DMS 273 (cell line): ENCODE data around the gene ADCY9.

Experiments used
- DNase-seq: peaks from one replicate; lab custom pipeline; 2025; ENCODE audit not compliant: unreplicated experiment; lab: John Stamatoyannopoulos, UW

Gene ADCY9

GRCh38 chr16:4008116-4008515 is 108.1 kb downstream of the ADCY9 start:
- DNase-seq = no peak

DNA sequence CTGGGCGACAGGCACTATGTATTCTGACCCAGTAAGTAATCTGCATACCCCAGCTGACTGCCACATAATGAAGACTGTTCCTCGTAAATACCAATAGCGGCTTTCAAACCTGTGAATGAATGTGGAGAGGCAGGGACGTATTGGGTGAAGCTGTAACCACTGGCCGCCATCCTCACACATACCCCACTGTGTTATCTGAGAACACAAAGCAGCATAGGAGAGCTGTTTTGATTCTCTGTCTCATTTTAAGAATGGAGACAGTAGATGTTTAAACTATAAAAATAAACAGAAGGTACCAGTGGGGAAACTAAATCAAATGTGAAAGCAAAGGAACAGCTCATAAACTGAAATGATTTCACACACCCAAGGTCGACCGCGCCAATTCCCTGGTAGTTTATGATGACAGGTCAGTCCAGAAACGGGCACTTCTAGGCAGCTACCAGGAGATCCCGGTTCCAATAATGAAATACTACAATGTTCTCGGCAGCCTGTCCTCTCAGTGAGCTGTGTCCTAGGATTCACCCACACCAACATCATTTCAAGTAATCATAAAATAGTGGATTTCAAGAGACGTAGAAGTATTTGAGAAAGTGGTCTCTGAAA is 109.7 kb downstream of the ADCY9 start:
- DNase-seq = no peak

DNA sequence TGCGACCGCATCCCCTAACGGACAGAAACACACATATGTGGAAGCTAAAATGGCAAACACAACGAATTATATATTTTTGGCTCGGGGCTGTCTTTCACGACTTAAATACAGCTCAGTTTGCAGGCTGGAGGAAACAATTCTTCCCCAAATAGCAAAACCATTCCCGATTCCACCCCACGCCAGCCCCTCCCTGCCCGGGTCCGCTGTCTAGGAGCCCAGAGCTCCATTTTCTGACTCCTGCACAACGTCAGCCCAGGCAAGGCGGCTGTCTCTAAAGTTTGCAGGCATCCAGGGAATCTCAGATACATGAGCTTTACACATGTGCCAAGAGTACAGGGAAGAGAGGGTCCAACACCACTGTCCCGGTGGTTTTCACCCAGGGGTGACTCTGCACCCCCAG is 110.5 kb downstream of the ADCY9 start:
- no peak for DNase-seq

- no peak for DNase-seq
Measured at GRCh38 chr16:4005281-4005680, 111.0 kb downstream of the ADCY9 start.

GRCh38 chr16:4004206-4004605 is 112.0 kb downstream of the ADCY9 start:
- no peak for DNase-seq

DNA sequence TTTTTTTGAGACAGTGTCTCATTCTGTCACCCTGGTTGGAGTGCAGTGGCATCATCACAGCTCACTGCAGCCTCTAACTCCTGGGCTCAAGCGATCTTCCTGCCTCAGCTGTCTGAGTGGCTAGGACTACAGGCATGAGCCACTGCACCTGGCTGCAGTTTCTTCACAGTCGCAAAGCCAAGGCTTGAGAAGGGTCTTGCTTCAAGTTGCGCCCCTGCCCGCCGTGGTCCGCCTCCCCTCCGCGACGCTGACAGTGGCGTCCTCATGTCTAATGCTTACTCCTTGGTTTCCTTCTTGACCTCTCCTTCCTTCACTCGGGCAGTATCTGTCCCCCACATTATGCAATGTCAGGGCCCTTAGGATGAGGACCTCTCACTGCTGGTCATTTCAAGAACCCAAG is 112.7 kb downstream of the ADCY9 start:
- no peak for DNase-seq

- DNase-seq = no peak
Measured at GRCh38 chr16:4003166-4003565, 113.1 kb downstream of the ADCY9 start.

DNA sequence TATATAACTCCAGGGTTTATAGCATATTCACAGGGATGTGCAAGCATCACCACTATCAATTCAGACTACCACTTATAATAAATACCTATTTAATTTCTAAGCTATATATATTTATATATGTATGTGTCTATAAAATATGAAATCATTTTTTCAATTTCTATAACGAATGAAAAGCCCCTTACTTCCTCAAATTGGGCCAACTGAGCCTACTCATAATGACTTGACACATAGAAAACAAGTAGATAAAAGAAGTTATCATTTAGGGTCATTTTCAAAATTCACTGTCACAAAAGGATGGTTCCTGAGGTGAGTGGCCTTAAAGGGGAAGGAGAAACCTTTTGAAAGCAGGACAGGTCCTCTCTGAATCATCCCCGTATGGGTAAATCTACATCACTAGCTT is 114.1 kb downstream of the ADCY9 start:
- DNase-seq = no peak

- peak; percentile 87 for DNase-seq
Measured at GRCh38 chr16:3999479-4000325, 116.5 kb downstream of the ADCY9 start.

DNA sequence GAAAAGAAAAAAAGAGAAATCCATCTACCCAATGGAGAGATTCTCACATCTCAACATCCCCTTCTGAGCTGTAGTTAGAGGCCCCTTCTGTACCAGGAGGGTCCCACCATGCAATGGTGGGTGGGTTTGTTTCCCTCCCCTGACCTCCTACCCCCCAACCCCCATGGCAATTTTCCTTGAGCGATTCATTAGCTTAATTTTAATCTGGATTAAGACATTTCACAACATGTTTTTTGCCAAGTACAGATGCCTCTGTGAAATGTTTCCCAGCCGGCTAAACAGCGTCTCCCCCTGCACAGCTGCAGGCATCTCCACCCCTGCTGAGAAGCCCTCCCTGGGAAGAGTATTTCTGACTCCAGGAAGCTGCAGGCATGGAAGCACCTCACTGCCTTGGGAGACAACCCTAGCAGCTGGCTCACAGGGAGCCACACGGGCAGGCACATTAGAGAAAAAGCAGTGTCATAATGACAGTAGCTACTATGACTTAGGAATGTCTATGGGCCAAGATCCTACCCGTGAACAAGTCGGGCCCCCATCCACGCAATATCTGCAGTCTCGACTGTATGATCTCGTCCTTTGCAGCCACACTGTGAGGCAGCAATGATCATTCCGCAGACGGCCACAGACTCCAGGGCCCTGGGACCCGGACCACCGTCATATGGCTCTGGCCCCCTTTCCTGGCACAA is 117.3 kb downstream of the ADCY9 start:
- DNase-seq = peak; percentile 80

DNA sequence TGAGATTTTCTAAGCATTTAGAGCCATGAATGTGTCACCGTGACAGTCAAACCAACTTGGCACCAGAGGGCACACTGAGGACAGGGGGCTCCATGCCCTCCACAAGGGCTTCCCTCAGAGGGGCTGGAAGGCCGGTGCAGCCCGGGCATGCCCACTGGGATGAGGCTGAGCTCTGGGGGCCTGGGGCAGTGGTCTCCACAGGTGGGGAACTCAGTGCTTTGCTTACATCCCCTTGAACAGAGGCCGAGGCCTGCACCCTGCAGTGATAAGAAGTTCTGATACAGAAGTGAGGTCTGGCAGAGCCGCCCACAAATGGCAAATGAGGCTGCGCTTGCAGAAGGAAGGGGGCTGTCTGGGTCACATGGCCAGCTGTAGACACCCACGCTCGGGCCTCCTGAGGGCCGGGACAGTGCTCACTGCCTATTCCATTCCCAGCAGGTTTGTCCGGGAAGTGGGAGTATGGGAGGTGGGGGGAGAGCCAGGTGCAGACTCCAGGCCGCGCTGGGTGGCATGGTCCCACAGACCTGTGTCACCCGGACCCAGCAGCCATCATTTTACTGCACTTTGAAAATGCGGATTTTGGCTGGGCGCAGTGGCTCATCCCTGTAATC is 118.9 kb downstream of the ADCY9 start:
- no peak for DNase-seq

DNA sequence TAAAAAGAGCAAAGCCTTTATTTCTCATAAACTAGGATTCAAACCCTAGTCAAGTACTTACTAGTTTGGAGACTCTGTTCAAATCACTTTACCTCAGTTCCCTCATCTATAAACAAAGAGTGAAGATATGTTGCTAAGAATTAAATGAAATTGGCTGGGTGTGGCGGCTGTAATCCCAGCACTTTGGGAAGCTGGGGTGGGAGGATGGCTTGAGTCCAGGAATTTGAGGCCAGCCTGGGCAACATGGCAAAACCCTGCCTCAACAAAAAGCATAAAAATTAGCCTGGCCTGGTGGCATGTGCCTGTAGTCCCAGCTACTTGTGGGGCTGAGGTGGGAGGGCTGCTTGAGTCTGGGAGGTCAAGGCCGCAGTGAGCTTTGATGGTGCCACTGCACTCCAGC is 121.2 kb downstream of the ADCY9 start:
- no peak for DNase-seq

DNA sequence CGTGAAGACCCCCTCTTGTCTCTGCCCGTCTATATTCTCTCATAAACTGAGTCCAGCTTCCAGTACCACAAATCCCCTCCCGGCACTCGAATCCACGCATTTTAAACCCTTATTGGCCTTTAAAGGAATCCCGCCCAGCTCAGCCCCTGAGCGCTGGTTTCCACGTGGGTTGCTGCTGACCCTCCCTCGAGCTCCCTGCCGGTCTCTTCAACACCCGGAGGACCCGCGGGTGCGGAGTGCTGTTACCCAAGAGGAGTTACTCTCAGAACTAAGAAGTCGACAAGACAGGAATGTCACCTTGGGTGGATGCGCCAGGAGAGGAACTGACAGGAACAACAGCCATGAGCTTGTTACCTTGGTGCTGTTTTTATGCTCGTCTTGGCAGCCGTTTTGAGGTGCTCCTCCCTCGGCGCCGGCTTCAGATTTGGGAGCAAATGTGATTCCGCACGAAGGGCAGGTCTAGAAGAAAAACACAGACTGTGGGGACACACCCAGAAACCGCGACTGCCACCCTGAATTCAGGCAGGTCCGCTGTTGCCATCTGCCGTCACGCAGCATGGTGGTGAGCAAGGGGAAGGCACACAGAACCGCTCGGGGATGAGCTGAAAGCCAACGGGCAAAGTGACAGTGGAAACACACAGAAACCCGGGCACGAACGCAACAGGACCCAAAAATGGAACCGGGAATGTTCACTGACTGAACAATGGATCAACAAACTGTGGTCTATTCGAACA is 123.0 kb downstream of the ADCY9 start:
- no peak for DNase-seq

- DNase-seq = no peak
Measured at GRCh38 chr16:3992297-3993051, 123.8 kb downstream of the ADCY9 start.

GRCh38 chr16:3988824-3989223 is 127.4 kb downstream of the ADCY9 start:
- no peak for DNase-seq

DNA sequence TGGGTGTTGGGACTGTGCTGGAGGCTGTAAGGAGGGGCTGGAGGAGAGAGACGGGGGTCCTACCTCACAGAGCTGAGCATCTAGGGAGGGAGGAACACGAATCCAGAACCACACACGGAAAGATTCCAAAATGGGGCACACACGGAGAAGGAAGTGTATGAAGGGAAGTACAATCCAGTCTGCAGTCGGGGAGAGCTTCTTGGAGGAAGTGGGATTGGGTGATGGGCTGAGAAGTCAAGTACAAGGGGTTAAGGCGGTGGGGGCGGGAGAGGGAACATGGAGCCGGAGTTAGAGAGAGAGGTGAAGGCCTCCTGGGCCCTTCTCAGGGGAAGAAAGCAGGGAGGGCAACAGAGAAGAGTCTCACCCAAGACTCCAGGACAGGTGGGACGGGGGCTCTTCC is 128.2 kb downstream of the ADCY9 start:
- DNase-seq = no peak

DNA sequence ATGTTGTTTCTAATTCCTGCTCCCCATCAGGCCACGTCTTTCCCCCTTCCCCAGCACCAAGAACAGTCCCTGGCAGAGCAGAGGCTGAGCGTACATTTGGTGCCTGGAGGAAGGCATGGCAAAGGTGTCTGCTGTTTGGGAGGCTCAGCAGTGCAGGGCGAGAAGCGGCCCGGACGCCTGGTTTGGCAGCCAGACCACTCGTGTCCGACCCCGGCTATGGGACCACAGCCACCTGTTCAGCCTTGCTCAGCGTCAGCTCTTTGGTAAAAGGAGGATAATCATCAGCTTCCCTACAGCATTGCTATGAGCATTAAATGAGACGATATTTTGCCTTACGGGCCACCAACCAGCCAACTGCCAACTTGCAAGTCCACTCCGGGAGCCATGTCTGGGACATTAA is 129.0 kb downstream of the ADCY9 start:
- DNase-seq = no peak

- DNase-seq = no peak
Measured at GRCh38 chr16:3986235-3986544, 130.1 kb downstream of the ADCY9 start.

GRCh38 chr16:3984111-3985060 is 131.9 kb downstream of the ADCY9 start:
- DNase-seq = no peak
